GM12878 (cell line): ENCODE data around the gene UPF1. TPM values are rescaled to one million over a fixed set of nuclear protein-coding genes. Genes with fewer than 3 reads are reported as not detected.

Experiments used
- ATAC-seq: fragments of 200-7000 bp; cut with Tn5 transposase; 3 replicates; pipeline ENCODE4 v1.9.1; 2020; ENCODE audit warnings: mild to moderate bottlenecking, moderate library complexity
- BruUV-seq: library from RNA; stranded (reverse); fragments of 400-500 nt; replicated peaks from 2 replicates; lab custom pipeline; 2021; lab: Mats Ljungman, UMichigan
- CTCF ChIA-PET: fragments of 300-600 bp; sonication (Branson Sonifier 250); formaldehyde crosslinking; extraction: SDS; loops from one replicate; lab custom pipeline; 2021; ENCODE audit warnings: inconsistent platforms; lab: Yijun Ruan, JAX
- POLR2A ChIA-PET: fragments of 350-600 bp; formaldehyde crosslinking; extraction: SDS; loops from one replicate; lab custom pipeline; 2021; ENCODE audit warnings: inconsistent platforms; lab: Charles Lee
- RAD21 ChIA-PET: fragments of 300-600 bp; sonication (Branson Sonifier 250); formaldehyde crosslinking; loops from one replicate; lab custom pipeline; 2023; ENCODE audit warnings: antibody characterized with exemption; ENCODE audit not compliant: unreplicated experiment; lab: Charles Lee
- SMC1A ChIA-PET: fragments of 300-600 bp; sonication (Branson Sonifier 250); formaldehyde crosslinking; loops from one replicate; lab custom pipeline; 2023; ENCODE audit not compliant: unreplicated experiment, uncharacterized antibody; lab: Charles Lee
- DNase-seq: peaks from one replicate; pipeline ENCODE4 v3.0.0-alpha.2; 2011; ENCODE audit warnings: low read depth, low spot score
- FAIRE-seq: peaks from 3 replicates; lab custom pipeline; 2011; peaks lifted over from hg19 to GRCh38; lab: Jason Lieb, UNC
- H2AFZ ChIP-seq: 2 replicates; pipeline ENCODE4 v1.6.0; 2011; ENCODE audit warnings: low read depth, low read length, control low read depth; ENCODE audit not compliant: control insufficient read depth
- H3K27ac ChIP-seq: 2 replicates; pipeline ENCODE4 v1.5.1; 2011; ENCODE audit warnings: control low read depth; ENCODE audit not compliant: control insufficient read depth, insufficient read depth
- H3K27me3 ChIP-seq, 2 experiments: replicated peaks in 1 of 2; 2 replicates each; pipeline versions ENCODE4 v1.6.0 to v1.6.1; 2011; ENCODE audit warnings: low read length in 1 of 2; ENCODE audit not compliant: control insufficient read depth in 2 of 2, insufficient read depth in 2 of 2
- H3K36me3 ChIP-seq, 2 experiments: 2 replicates each; pipeline ENCODE4 v1.5.1; 2011; ENCODE audit warnings: low read length in 1 of 2; ENCODE audit not compliant: control insufficient read depth in 2 of 2, insufficient read depth in 2 of 2
- H3K4me1 ChIP-seq: 2 replicates; pipeline ENCODE4 v1.6.1; 2011; ENCODE audit warnings: mild to moderate bottlenecking, low read length, moderate library complexity, mixed read lengths; ENCODE audit not compliant: control insufficient read depth, insufficient read depth
- H3K4me2 ChIP-seq: 2 replicates; pipeline ENCODE4 v1.6.0; 2011; ENCODE audit warnings: control low read depth; ENCODE audit not compliant: control insufficient read depth, insufficient read depth
- H3K4me3 ChIP-seq: fragments of 200-600 bp; sonication (generic); 2 replicates; pipeline ENCODE4 v1.5.1; 2016
- H3K79me2 ChIP-seq: 2 replicates; pipeline ENCODE4 v1.6.0; 2011; ENCODE audit warnings: low read length; ENCODE audit not compliant: control insufficient read depth, insufficient read depth
- H3K9ac ChIP-seq: 2 replicates; pipeline ENCODE4 v1.8.0; 2011; ENCODE audit warnings: low read length, control low read depth, mixed read lengths; ENCODE audit not compliant: control insufficient read depth, insufficient read depth
- H3K9me3 ChIP-seq: replicated peaks from 3 replicates; pipeline ENCODE4 v1.5.1; 2011; ENCODE audit warnings: mild to moderate bottlenecking, low read length; ENCODE audit not compliant: control insufficient read depth, insufficient read depth
- H4K20me1 ChIP-seq: 2 replicates; pipeline ENCODE4 v1.6.0; 2011; ENCODE audit not compliant: control insufficient read depth, insufficient read depth
- EGR1 ChIP-seq, 2 experiments: IDR thresholded peaks; 1 replicate in 1 of 2; 2 replicates in 1 of 2; pipeline ENCODE4 v1.6.1; 2011 to 2012; ENCODE audit warnings: low read depth in 2 of 2, low read length in 2 of 2, borderline replicate concordance in 1 of 2, mild to moderate bottlenecking in 1 of 2, moderate library complexity in 1 of 2
- FOXM1 ChIP-seq: IDR thresholded peaks from 2 replicates; pipeline ENCODE4 v1.6.1; 2012; ENCODE audit warnings: low read depth, mild to moderate bottlenecking, inconsistent platforms, low read length, moderate library complexity
- NFYB ChIP-seq: IDR thresholded peaks from 2 replicates; pipeline ENCODE4 v1.6.1; 2011; ENCODE audit warnings: low read depth, mild to moderate bottlenecking, low read length, improper control_type of control experiment, moderate library complexity; ENCODE audit not compliant: insufficient read depth
- NR2F1 ChIP-seq: fragments of 450-650 bp; conservative IDR thresholded peaks from 2 replicates; pipeline ENCODE4 v1.6.1; 2017; ENCODE audit warnings: mild to moderate bottlenecking
- PAX8 ChIP-seq: fragments of 450-650 bp; IDR thresholded peaks from 2 replicates; pipeline ENCODE4 v1.6.1; 2017; ENCODE audit warnings: mild to moderate bottlenecking, moderate library complexity
- POU2F2 ChIP-seq: IDR thresholded peaks from 3 replicates; pipeline ENCODE4 v1.6.1; 2011; ENCODE audit warnings: low read depth, mild to moderate bottlenecking, low read length, borderline replicate concordance
- RAD51 ChIP-seq: fragments of 450-650 bp; IDR thresholded peaks from 2 replicates; pipeline ENCODE4 v1.6.1; 2016; ENCODE audit warnings: moderate library complexity, mild to moderate bottlenecking, inconsistent platforms
- RCOR1 ChIP-seq: conservative IDR thresholded peaks from 2 replicates; pipeline ENCODE4 v1.6.1; 2012; ENCODE audit warnings: low read depth, low read length, improper control_type of control experiment
- RUNX3 ChIP-seq: IDR thresholded peaks from 2 replicates; pipeline ENCODE4 v1.6.1; 2012; ENCODE audit warnings: low read length, inconsistent platforms
- SMC3 ChIP-seq: IDR thresholded peaks from 2 replicates; pipeline ENCODE4 v1.6.1; 2011; ENCODE audit warnings: low read length, improper control_type of control experiment, borderline replicate concordance
- SPI1 ChIP-seq: IDR thresholded peaks from 2 replicates; pipeline ENCODE4 v1.6.1; 2011; ENCODE audit warnings: low read depth, mild to moderate bottlenecking, low read length, moderate library complexity, borderline replicate concordance; ENCODE audit not compliant: insufficient read depth
- TARDBP ChIP-seq: IDR thresholded peaks from 2 replicates; pipeline ENCODE4 v1.6.1; 2016; ENCODE audit warnings: borderline replicate concordance
- TCF7 ChIP-seq: IDR thresholded peaks from 2 replicates; pipeline ENCODE4 v1.6.1; 2014; ENCODE audit warnings: antibody characterized with exemption, borderline replicate concordance
- WRNIP1 ChIP-seq: IDR thresholded peaks from 2 replicates; pipeline ENCODE4 v1.6.1; 2011; ENCODE audit warnings: low read depth, low read length, improper control_type of control experiment, borderline replicate concordance
- ZNF217 ChIP-seq: fragments of 450-650 bp; IDR thresholded peaks from 2 replicates; pipeline ENCODE4 v1.6.1; 2017; ENCODE audit warnings: antibody characterized with exemption, mild to moderate bottlenecking
- WGBS: methylation state at CpG from one replicate; pipeline ENCODE4 v1.1.6; 2016; ENCODE audit warnings: low lambda C conversion rate; ENCODE audit not compliant: insufficient replicate concordance, insufficient coverage; ENCODE audit errors: missing lambda C conversion rate; 5-methylcytosine and 5-hydroxymethylcytosine counted together
- in situ Hi-C: fragments of 300-500 bp; cut with MboI; formaldehyde crosslinking; loops from 9 replicates; pipeline ENCODE4 v1.14.3; 2018; ENCODE audit warnings: mixed read lengths
- intact Hi-C: fragments of 100-400 bp; cut with micrococcal nuclease; formaldehyde crosslinking; loops from one replicate; pipeline ENCODE4 v1.14.2; 2022; ENCODE audit not compliant: unreplicated experiment
- polyA plus RNA-seq, 11 experiments: library from polyadenylated mRNA; depleted of rRNA in 4 of 11; unstranded in 6 of 11; stranded (reverse) in 5 of 11; fragments of >200 nt; fragmentation: Nextera tagmentation in 4 of 11; fragmentation: Illumina TruSeq in 1 of 11; extraction: Ambion mirVana in 4 of 11; extraction: Trizol in 1 of 11; gene quantifications; 1 replicate in 1 of 11; 2 replicates in 10 of 11; pipeline versions ENCODE4 v1.2.1 to v1.2.3, GENCODE V29; 2011 to 2016; ENCODE audit warnings: inconsistent platforms in 2 of 11, missing spikeins in 2 of 11, low read depth in 1 of 11
- total RNA-seq, 4 experiments: library from RNA; depleted of rRNA in 3 of 4; stranded (reverse); fragments of >200 nt in 3 of 4; fragmentation: Illumina TruSeq in 1 of 4; extraction: Trizol in 1 of 4; gene quantifications; 2 replicates each; pipeline versions ENCODE4 v1.2.1 to v1.2.3, GENCODE V29; 2013 to 2021
- TF ChIP-seq, protein P1 (sequence below): fragments of 450-650 bp; formaldehyde crosslinking; IDR thresholded peaks from 2 replicates; pipeline ENCODE4 v1.4.0; 2020; ENCODE audit warnings: mild to moderate bottlenecking, moderate library complexity
- TF ChIP-seq, protein P2 (sequence below): fragments of 450-650 bp; conservative IDR thresholded peaks from 2 replicates; pipeline ENCODE4 v1.6.1; 2017; ENCODE audit warnings: mild to moderate bottlenecking, moderate library complexity

Gene UPF1
- total and polyA plus RNA-seq, 10 of the 15 experiments (the other 5 are each of a cell fraction or from before 2014, with no cell fraction given), result 0.58 to 80.9 (median 18.7) TPM

DNA sequence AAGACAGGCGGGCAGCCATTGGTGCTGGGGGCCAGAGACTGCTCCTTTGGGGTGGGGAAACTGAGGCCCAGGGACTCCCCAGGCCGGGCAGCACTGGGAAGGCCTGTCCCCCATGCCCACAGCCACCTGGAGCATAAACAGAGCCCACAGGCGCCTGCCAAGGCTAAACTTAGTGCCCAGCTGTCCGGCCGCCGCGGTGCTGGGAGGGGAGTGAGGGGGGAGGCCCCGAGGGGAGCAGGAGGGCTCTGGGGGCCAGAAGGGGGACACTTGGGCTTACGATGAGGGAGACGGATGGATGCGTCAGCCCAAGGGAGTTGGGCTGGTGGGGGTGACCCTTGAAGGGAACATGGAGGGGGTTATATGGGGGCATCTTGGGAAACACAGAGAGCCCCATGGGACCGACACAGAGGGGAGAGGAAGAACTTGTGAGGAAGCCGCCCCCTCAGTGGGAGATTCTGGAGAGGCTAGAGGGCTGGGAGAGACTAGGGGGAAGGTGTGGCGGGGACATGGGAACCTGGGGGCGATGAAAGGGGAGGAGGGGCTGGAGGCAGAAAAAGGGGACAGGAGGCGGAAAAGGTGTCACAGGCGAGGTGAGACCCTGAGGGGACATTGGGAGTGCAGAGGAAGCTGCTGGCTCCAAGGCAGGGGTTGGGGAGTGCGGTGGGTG lies 62.0 kb downstream of the UPF1 start (continued):
- TF ChIP-seq, protein P1, sequence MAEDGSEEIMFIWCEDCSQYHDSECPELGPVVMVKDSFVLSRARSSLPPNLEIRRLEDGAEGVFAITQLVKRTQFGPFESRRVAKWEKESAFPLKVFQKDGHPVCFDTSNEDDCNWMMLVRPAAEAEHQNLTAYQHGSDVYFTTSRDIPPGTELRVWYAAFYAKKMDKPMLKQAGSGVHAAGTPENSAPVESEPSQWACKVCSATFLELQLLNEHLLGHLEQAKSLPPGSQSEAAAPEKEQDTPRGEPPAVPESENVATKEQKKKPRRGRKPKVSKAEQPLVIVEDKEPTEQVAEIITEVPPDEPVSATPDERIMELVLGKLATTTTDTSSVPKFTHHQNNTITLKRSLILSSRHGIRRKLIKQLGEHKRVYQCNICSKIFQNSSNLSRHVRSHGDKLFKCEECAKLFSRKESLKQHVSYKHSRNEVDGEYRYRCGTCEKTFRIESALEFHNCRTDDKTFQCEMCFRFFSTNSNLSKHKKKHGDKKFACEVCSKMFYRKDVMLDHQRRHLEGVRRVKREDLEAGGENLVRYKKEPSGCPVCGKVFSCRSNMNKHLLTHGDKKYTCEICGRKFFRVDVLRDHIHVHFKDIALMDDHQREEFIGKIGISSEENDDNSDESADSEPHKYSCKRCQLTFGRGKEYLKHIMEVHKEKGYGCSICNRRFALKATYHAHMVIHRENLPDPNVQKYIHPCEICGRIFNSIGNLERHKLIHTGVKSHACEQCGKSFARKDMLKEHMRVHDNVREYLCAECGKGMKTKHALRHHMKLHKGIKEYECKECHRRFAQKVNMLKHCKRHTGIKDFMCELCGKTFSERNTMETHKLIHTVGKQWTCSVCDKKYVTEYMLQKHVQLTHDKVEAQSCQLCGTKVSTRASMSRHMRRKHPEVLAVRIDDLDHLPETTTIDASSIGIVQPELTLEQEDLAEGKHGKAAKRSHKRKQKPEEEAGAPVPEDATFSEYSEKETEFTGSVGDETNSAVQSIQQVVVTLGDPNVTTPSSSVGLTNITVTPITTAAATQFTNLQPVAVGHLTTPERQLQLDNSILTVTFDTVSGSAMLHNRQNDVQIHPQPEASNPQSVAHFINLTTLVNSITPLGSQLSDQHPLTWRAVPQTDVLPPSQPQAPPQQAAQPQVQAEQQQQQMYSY (CRISPR knock-in tag), result no peak
- TF ChIP-seq SPI1 (no peak), RUNX3 (no peak), SMC3 (no peak), ZNF217 (no peak)

DNA sequence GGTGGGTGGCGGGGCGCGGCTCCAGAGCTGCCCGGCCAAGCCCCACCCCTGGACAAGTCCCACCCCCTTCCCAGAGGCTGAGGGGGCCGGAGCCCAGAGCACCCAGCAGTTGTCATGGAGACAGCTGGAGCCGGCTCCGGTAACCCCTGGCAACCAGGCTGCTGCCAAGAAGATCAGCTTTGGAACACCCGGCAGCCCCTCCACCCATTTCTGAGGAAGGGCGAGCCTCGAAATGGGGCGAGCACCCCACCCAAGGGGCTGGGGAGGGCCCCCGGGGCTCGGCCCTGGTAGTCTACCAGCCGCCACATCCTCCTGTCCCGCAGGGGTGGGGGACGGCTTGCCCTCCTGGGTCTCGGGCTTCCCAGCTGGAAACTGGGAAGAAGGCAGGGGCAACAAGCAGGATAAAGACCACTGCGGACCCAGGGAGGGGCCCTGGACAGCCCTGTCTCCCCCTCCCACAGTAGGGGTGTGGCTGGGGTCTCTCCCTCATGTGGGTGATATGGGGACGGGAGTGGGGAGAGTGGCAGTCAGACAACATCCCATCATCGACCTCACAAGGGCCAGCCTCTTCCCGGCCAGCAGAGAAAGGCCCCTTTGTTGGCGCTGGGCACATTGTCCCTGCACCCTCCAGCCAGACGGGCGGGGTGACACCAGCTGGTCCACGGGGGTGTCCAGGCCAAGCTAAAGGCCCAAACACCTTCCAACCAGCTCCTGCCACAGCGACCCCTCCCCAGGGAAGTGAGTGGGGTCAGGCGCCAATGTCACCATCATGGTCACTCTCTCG lies 62.7 kb downstream of the UPF1 start:
- Histone ChIP-seq H3K9ac (no peak overlapping the region), H4K20me1 (no peaks in the 10 kb centered on the region), H3K4me1 (no peaks in the 10 kb centered on the region), H2AFZ (no peak overlapping the region), H3K9me3 (no peaks in the 10 kb centered on the region), H3K4me3 (no peak overlapping the region), H3K27me3 (peaks cover 4% of the 10 kb centered on the region in 2 experiments; a peak in 3 of 4 replicates), H3K4me2 (no peak overlapping the region), H3K79me2 (no peaks in the 10 kb centered on the region), H3K36me3 (peaks cover 0 to 1% of the 10 kb centered on the region in 2 experiments; a peak in 2 of 4 replicates), H3K27ac (no peak overlapping the region)
- ChIA-PET POLR2A (no interaction called here), SMC1A (interaction anchor here (0.6 kb wide), 1 partner anchor 127 kb away, joined by 3 read pairs; no protein-coding TSS in a partner anchor), CTCF (no interaction called here), RAD21 (no interaction called here)
- intact Hi-C loops (no loop called here), in situ Hi-C loops (no loop called here)
- no TSS peak for BruUV-seq
- ATAC-seq, result no peak
- FAIRE-seq, result no peak
- WGBS, result 11% methylated on average over 21 of the region's 28 CpGs
- no peak for DNase-seq
- TF ChIP-seq TARDBP, result no peak
- no peak for TF ChIP-seq FOXM1
- no peak for TF ChIP-seq RCOR1
- TF ChIP-seq WRNIP1, result no peak
- no peak for TF ChIP-seq POU2F2
- TF ChIP-seq, protein P2, sequence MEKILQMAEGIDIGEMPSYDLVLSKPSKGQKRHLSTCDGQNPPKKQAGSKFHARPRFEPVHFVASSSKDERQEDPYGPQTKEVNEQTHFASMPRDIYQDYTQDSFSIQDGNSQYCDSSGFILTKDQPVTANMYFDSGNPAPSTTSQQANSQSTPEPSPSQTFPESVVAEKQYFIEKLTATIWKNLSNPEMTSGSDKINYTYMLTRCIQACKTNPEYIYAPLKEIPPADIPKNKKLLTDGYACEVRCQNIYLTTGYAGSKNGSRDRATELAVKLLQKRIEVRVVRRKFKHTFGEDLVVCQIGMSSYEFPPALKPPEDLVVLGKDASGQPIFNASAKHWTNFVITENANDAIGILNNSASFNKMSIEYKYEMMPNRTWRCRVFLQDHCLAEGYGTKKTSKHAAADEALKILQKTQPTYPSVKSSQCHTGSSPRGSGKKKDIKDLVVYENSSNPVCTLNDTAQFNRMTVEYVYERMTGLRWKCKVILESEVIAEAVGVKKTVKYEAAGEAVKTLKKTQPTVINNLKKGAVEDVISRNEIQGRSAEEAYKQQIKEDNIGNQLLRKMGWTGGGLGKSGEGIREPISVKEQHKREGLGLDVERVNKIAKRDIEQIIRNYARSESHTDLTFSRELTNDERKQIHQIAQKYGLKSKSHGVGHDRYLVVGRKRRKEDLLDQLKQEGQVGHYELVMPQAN, result no peak
- TF ChIP-seq NR2F1, result no peak
- no peak for TF ChIP-seq PAX8
- no peak for TF ChIP-seq EGR1 (IDR thresholded peaks at IDR 0.05; ENCODE audit: borderline replicate concordance in 1 of 2, low read depth in 2 of 2, low read length in 2 of 2)
- no peak for TF ChIP-seq RAD51
- no peak for TF ChIP-seq TCF7
- no peak for TF ChIP-seq NFYB
